H1 (cell line): Measurements from ENCODE around the gene PDE8A. TPM values are rescaled to one million over a fixed set of nuclear protein-coding genes. Genes with fewer than 3 reads are reported as not detected.

ENCODE experiments used
- CTCF ChIA-PET: fragments of 300-600 bp; sonication (Branson Sonifier 250); formaldehyde crosslinking; loops from one replicate; lab custom pipeline; 2021; ENCODE audit not compliant: partially characterized antibody; lab: Charles Lee
- POLR2A ChIA-PET: fragments of 300-600 bp; sonication (Branson Sonifier 250); formaldehyde crosslinking; loops from one replicate; lab custom pipeline; 2021; ENCODE audit warnings: inconsistent platforms; ENCODE audit not compliant: partially characterized antibody; lab: Charles Lee
- DNase-seq, 2 experiments: peaks; one replicate each; pipeline versions ENCODE4 v3.0.0 to v3.0.0-alpha.2; 2010 to 2022; ENCODE audit warnings: low spot score in 2 of 2, low read depth in 1 of 2, mixed read lengths in 1 of 2
- FAIRE-seq: peaks from 2 replicates; lab custom pipeline; 2011; peaks lifted over from hg19 to GRCh38; lab: Jason Lieb, UNC
- H2AFZ ChIP-seq: 2 replicates; pipeline ENCODE4 v1.8.1; 2012; ENCODE audit warnings: low read length, inconsistent platforms
- H2AK5ac ChIP-seq: 2 replicates; pipeline ENCODE4 v1.6.1; 2013; ENCODE audit warnings: low read depth, low read length
- H2BK120ac ChIP-seq: replicated peaks from 2 replicates; pipeline ENCODE3; 2013; ENCODE audit warnings: low read depth, low read length, inconsistent platforms
- H2BK12ac ChIP-seq: 2 replicates; pipeline ENCODE4 v1.6.1; 2013; ENCODE audit warnings: low read depth, low read length
- H2BK15ac ChIP-seq: 2 replicates; pipeline ENCODE4 v1.6.1; 2013; ENCODE audit warnings: low read length
- H2BK20ac ChIP-seq: 2 replicates; pipeline ENCODE4 v1.6.1; 2013; ENCODE audit warnings: low read length
- H2BK5ac ChIP-seq: 2 replicates; pipeline ENCODE4 v1.6.1; 2013; ENCODE audit warnings: low read depth, low read length
- H3K14ac ChIP-seq: 2 replicates; pipeline ENCODE4 v1.6.1; 2013; ENCODE audit warnings: inconsistent platforms; ENCODE audit not compliant: insufficient read length
- H3K18ac ChIP-seq: 2 replicates; pipeline ENCODE4 v1.6.1; 2013; ENCODE audit warnings: low read length; ENCODE audit errors: extremely low read depth
- H3K23ac ChIP-seq: 2 replicates; pipeline ENCODE4 v1.6.1; 2013; ENCODE audit warnings: inconsistent platforms; ENCODE audit not compliant: insufficient read length
- H3K23me2 ChIP-seq: 2 replicates; pipeline ENCODE4 v1.6.1; 2013; ENCODE audit warnings: low read depth, low read length
- H3K27ac ChIP-seq: 2 replicates; pipeline ENCODE4 v1.6.1; 2011; ENCODE audit warnings: low read depth, low read length, inconsistent platforms
- H3K27me3 ChIP-seq, 4 experiments: replicated peaks in 1 of 4; 1 replicate in 1 of 4; 2 replicates in 3 of 4; pipeline versions ENCODE4 v1.6.1 to v1.8.1; 2011 to 2013; ENCODE audit warnings: low read length in 3 of 4, mild to moderate bottlenecking in 3 of 4, inconsistent platforms in 2 of 4, mixed read lengths in 2 of 4, moderate library complexity in 1 of 4; ENCODE audit not compliant: control insufficient read depth in 3 of 4, insufficient read depth in 3 of 4; ENCODE audit errors: extremely low read depth in 1 of 4
- H3K36me3 ChIP-seq, 4 experiments: 2 replicates each; pipeline versions ENCODE4 v1.6.1 to v1.8.1; 2011 to 2013; ENCODE audit warnings: mild to moderate bottlenecking in 4 of 4, low read length in 3 of 4, moderate library complexity in 2 of 4, control low read depth in 1 of 4, inconsistent platforms in 1 of 4; ENCODE audit not compliant: insufficient read depth in 4 of 4, control insufficient read depth in 2 of 4
- H3K4ac ChIP-seq: replicated peaks from 2 replicates; pipeline ENCODE3; 2013; ENCODE audit warnings: low read length, low read depth, mixed read lengths, inconsistent platforms; ENCODE audit not compliant: insufficient read length
- H3K4me1 ChIP-seq, 4 experiments: replicated peaks in 1 of 4; 1 replicate in 1 of 4; 2 replicates in 3 of 4; pipeline versions ENCODE4 v1.6.1 to v1.8.1; 2011 to 2013; ENCODE audit warnings: low read length in 3 of 4, inconsistent platforms in 2 of 4, mixed read lengths in 1 of 4; ENCODE audit not compliant: insufficient read depth in 4 of 4, control insufficient read depth in 3 of 4
- H3K4me2 ChIP-seq, 2 experiments: 2 replicates each; pipeline versions ENCODE4 v1.6.1 to v1.8.1; 2011 to 2013; ENCODE audit warnings: low read depth in 2 of 2, low read length in 2 of 2, control low read depth in 1 of 2, inconsistent platforms in 1 of 2, mild to moderate bottlenecking in 1 of 2; ENCODE audit not compliant: insufficient read depth in 1 of 2
- H3K4me3 ChIP-seq, 4 experiments: fragments of 200-600, 300-600 bp in 1 of 4; sonication (generic), shearing (Covaris generic), sonication (Bioruptor Twin) in 1 of 4; 2 replicates each; pipeline versions ENCODE4 v1.5.1 to v1.8.1; 2011 to 2016; ENCODE audit warnings: low read length in 4 of 4, low read depth in 3 of 4, control low read depth in 2 of 4, inconsistent platforms in 2 of 4, mild to moderate bottlenecking in 2 of 4, mixed read lengths in 1 of 4, moderate library complexity in 1 of 4; ENCODE audit not compliant: insufficient read depth in 2 of 4; ENCODE audit errors: extremely low read depth in 1 of 4
- H3K56ac ChIP-seq: replicated peaks from 2 replicates; pipeline ENCODE3; 2013; ENCODE audit warnings: low read depth, mild to moderate bottlenecking, mixed read lengths, low read length, inconsistent platforms; ENCODE audit not compliant: insufficient read length
- H3K79me1 ChIP-seq: 2 replicates; pipeline ENCODE4 v1.6.1; 2013; ENCODE audit warnings: low read depth, low read length, control low read depth
- H3K79me2 ChIP-seq, 2 experiments: 2 replicates each; pipeline versions ENCODE4 v1.6.1 to v1.8.1; 2012 to 2013; ENCODE audit warnings: low read length in 2 of 2, mild to moderate bottlenecking in 2 of 2, inconsistent platforms in 1 of 2; ENCODE audit not compliant: insufficient read depth in 2 of 2, control insufficient read depth in 1 of 2
- H3K9ac ChIP-seq, 4 experiments: replicated peaks in 1 of 4; 1 replicate in 1 of 4; 2 replicates in 3 of 4; pipeline versions ENCODE4 v1.6.1 to v1.8.1; 2011 to 2013; ENCODE audit warnings: low read depth in 3 of 4, low read length in 3 of 4, control low read depth in 2 of 4, mild to moderate bottlenecking in 2 of 4, moderate library complexity in 2 of 4, inconsistent platforms in 1 of 4; ENCODE audit errors: extremely low read depth in 1 of 4
- H3K9me3 ChIP-seq, 2 experiments: 2 replicates each; pipeline versions ENCODE4 v1.6.1 to v1.8.1; 2012 to 2013; ENCODE audit warnings: mild to moderate bottlenecking in 2 of 2, moderate library complexity in 2 of 2, control low read depth in 1 of 2, inconsistent platforms in 1 of 2, low read depth in 1 of 2, low read length in 1 of 2, mixed read lengths in 1 of 2; ENCODE audit not compliant: insufficient read depth in 2 of 2
- H4K20me1 ChIP-seq, 2 experiments: replicated peaks in 1 of 2; 2 replicates each; pipeline versions ENCODE3 to v1.8.1; 2011 to 2013; ENCODE audit warnings: inconsistent platforms in 2 of 2, low read length in 2 of 2, mild to moderate bottlenecking in 1 of 2; ENCODE audit not compliant: insufficient read depth in 2 of 2, control insufficient read depth in 1 of 2
- H4K5ac ChIP-seq: 2 replicates; pipeline ENCODE4 v1.6.1; 2013; ENCODE audit warnings: low read length, low read depth, mixed read lengths, inconsistent platforms; ENCODE audit not compliant: insufficient read length
- H4K8ac ChIP-seq: 2 replicates; pipeline ENCODE4 v1.8.0; 2013; ENCODE audit warnings: mild to moderate bottlenecking, moderate library complexity, low read length, inconsistent platforms; ENCODE audit not compliant: insufficient read depth; ENCODE audit errors: extremely low read depth
- H4K91ac ChIP-seq: replicated peaks from 2 replicates; pipeline ENCODE3; 2013; ENCODE audit warnings: low read length, mixed read lengths, inconsistent platforms; ENCODE audit not compliant: insufficient read length
- BCL11A ChIP-seq, 2 experiments: IDR thresholded peaks; one replicate each; pipeline ENCODE4 v1.6.1; 2011; ENCODE audit warnings: low read depth in 2 of 2, low read length in 2 of 2, mild to moderate bottlenecking in 2 of 2
- CBX5 ChIP-seq: fragments of 300-800, 300-1000 bp; sonication (generic); IDR thresholded peaks from 2 replicates; pipeline ENCODE4 v1.7.1; 2016; ENCODE audit warnings: antibody characterized with exemption, low read length, low read depth
- CBX8 ChIP-seq: fragments of 300-800, 300-1000 bp; sonication (generic); IDR thresholded peaks from 2 replicates; pipeline ENCODE4 v1.7.1; 2016; ENCODE audit warnings: low read depth, low read length, borderline replicate concordance
- CEBPB ChIP-seq: IDR thresholded peaks from 2 replicates; pipeline ENCODE4 v1.6.1; 2012; ENCODE audit warnings: low read depth, low read length
- FOSL1 ChIP-seq: IDR thresholded peaks from 2 replicates; pipeline ENCODE4 v1.6.1; 2011; ENCODE audit warnings: mild to moderate bottlenecking, low read depth, low read length, moderate library complexity; ENCODE audit not compliant: insufficient read depth
- JUND ChIP-seq: IDR thresholded peaks from 2 replicates; pipeline ENCODE4 v1.6.1; 2011; ENCODE audit warnings: mild to moderate bottlenecking, improper control_type of control experiment, low read length
- MAFK ChIP-seq: IDR thresholded peaks from 2 replicates; pipeline ENCODE4 v1.6.1; 2012; ENCODE audit warnings: low read depth, mild to moderate bottlenecking, improper control_type of control experiment, low read length
- NANOG ChIP-seq: IDR thresholded peaks from 2 replicates; pipeline ENCODE4 v1.6.1; 2011; ENCODE audit warnings: low read length, low read depth, mild to moderate bottlenecking, inconsistent platforms; ENCODE audit not compliant: insufficient read depth, poor library complexity, severe bottlenecking
- POU5F1 ChIP-seq: IDR thresholded peaks from 2 replicates; pipeline ENCODE4 v1.6.1; 2011; ENCODE audit warnings: low read depth, mild to moderate bottlenecking, low read length, moderate library complexity
- RXRA ChIP-seq: IDR thresholded peaks from 2 replicates; pipeline ENCODE4 v1.6.1; 2011; ENCODE audit warnings: low read depth, mild to moderate bottlenecking, low read length, moderate library complexity; ENCODE audit not compliant: insufficient read depth
- SAP30 ChIP-seq: fragments of 300-600 bp; sonication (generic); IDR thresholded peaks from 2 replicates; pipeline ENCODE4 v1.7.1; 2012; ENCODE audit warnings: low read length, moderate library complexity, mild to moderate bottlenecking, inconsistent platforms; ENCODE audit not compliant: insufficient read depth, insufficient replicate concordance
- SP2 ChIP-seq: IDR thresholded peaks from 2 replicates; pipeline ENCODE4 v1.6.1; 2012; ENCODE audit warnings: mild to moderate bottlenecking, low read length, inconsistent platforms
- SP4 ChIP-seq: IDR thresholded peaks from 2 replicates; pipeline ENCODE4 v1.6.1; 2012; ENCODE audit warnings: low read length, inconsistent platforms
- TCF12 ChIP-seq: IDR thresholded peaks from 2 replicates; pipeline ENCODE4 v1.6.1; 2011; ENCODE audit warnings: low read depth, mild to moderate bottlenecking, low read length
- YY1 ChIP-seq: IDR thresholded peaks from 2 replicates; pipeline ENCODE4 v1.6.1; 2011; ENCODE audit warnings: low read depth, mild to moderate bottlenecking, low read length
- WGBS, 2 experiments: shearing (Covaris generic) in 1 of 2; methylation state at CpG; one replicate each; pipeline versions ENCODE4 v1.1.6 to v1.1.7; 2013 to 2015; ENCODE audit warnings: low lambda C conversion rate in 2 of 2, mixed read lengths in 2 of 2, inconsistent platforms in 1 of 2, low coverage in 1 of 2, missing lambda C conversion rate in 1 of 2; ENCODE audit not compliant: insufficient replicate concordance in 2 of 2, insufficient coverage in 1 of 2, insufficient read length in 1 of 2; ENCODE audit errors: extremely low coverage in 1 of 2, missing lambda C conversion rate in 1 of 2; 5-methylcytosine and 5-hydroxymethylcytosine counted together
- polyA plus RNA-seq, 7 experiments: library from polyadenylated mRNA; depleted of rRNA in 3 of 7; stranded (reverse) in 5 of 7; unstranded in 2 of 7; fragments of >200 nt in 5 of 7; fragments of 200-250 nt in 2 of 7; gene quantifications; 1 replicate in 5 of 7; 2 replicates in 1 of 7; 4 replicates in 1 of 7; pipeline versions ENCODE4 v1.2.1 to v1.2.3, GENCODE V29; 2011 to 2013; ENCODE audit warnings: missing spikeins in 2 of 7, mixed read lengths in 2 of 7
- total RNA-seq: library from RNA; stranded (reverse); fragmentation: NEBNext Ultra II Directional; extraction: Animal tissue kit (Norgen Biotek cat#: 25700); gene quantifications from 2 replicates; pipeline ENCODE4 v1.2.1, GENCODE V29; 2021

PDE8A gene
- total and polyA plus RNA-seq, 2 of the 8 experiments (the other 6 are each of a cell fraction or from before 2014, with no cell fraction given), result 6.9 to 7.8 TPM

DNA sequence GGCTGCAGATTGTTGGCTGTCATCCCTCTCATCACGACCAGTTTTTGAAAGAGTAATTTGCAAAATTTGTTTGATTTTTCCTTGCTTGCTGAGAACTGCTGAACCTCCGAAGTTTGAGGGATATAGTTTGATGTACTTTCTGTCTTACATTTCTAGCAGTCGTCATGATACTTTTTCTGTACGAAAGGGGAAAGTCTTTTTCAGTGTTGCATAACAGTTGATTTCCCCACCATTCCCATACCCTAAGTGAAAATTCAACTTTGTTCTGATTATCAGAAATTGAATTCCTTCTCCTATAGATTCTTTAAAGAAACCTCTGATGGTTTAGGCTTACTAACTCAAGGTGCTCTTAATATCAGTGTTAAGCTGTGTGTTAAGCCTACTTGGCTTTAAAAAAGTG lies 1.6 kb downstream of the PDE8A start:
- H2BK12ac ChIP-seq, result no peak overlapping the region
- H3K9ac ChIP-seq, result no peak overlapping the region
- 78% methylated on average over 4 of the region's 4 CpGs; no CpG with 5 or more reads in 1 of the 2 experiments for WGBS, 2 experiments
- no peak for TF ChIP-seq YY1
- TF ChIP-seq SAP30, result no peak
- TF ChIP-seq POU5F1, result no peak
- TF ChIP-seq NANOG, result no peak
- no peak for TF ChIP-seq CBX5
- TF ChIP-seq JUND, result no peak
- no peak for TF ChIP-seq CBX8
- TF ChIP-seq SP2, result no peak
- no peak for TF ChIP-seq RXRA
- no peak for TF ChIP-seq BCL11A (IDR thresholded peaks at IDR 0.05; ENCODE audit: low read depth in 2 of 2, low read length in 2 of 2)
- no peak for TF ChIP-seq CEBPB
- no peak for TF ChIP-seq TCF12
- TF ChIP-seq FOSL1, result no peak
- no peak for TF ChIP-seq MAFK
- TF ChIP-seq SP4, result no peak

More for the DNA sequence above, 1.6 kb downstream of the PDE8A start:
- Histone ChIP-seq H3K14ac (no peak overlapping the region), H4K8ac (no peak overlapping the region), H3K79me2 (0 out of 4 replicates have a peak, but pooled peaks cover 0 to 6% of the 10 kb centered on the region in 2 experiments), H3K23me2 (peaks cover 14% of the 10 kb centered on the region; the same call in 1 of the 2 replicates), H3K18ac (no peak overlapping the region), H4K5ac (no peak overlapping the region), H3K9me3 (no peaks in the 10 kb centered on the region), H3K27me3 (peaks cover 5 to 38% (median 29%) of the 10 kb centered on the region in 4 experiments), H3K4me1 (peaks cover 0 to 5% (median 2%) of the 10 kb centered on the region in 4 experiments; a peak in 4 of 7 replicates), H2BK20ac (no peak overlapping the region), H3K4me3 (peak overlapping the region in 2 of 4 experiments; percentile 42 to 86; a peak in 1 of 8 replicates), H3K36me3 (no peaks in the 10 kb centered on the region), H3K4ac (no peak overlapping the region), H2BK5ac (no peak overlapping the region), H2BK120ac (no peak overlapping the region), H2AK5ac (no peak overlapping the region), H2BK15ac (no peak overlapping the region), H2AFZ (no peak overlapping the region), H3K56ac (no peak overlapping the region), H3K79me1 (no peaks in the 10 kb centered on the region), H4K91ac (no peak overlapping the region), H3K4me2 (peak overlapping the region in 1 of 2 experiments; percentile 73; a peak in 2 of 4 replicates), H4K20me1 (peaks cover 3 to 6% of the 10 kb centered on the region in 2 experiments), H3K27ac (no peak overlapping the region), H3K23ac (no peak overlapping the region)
- ChIA-PET CTCF (interaction anchor here (1.0 kb wide), 1 partner anchor 30 kb away, joined by 3 read pairs; no protein-coding TSS in a partner anchor), POLR2A (no interaction called here)
- DNase-seq (no peak), FAIRE-seq (no peak)
